Neural progenitor cell (in vitro differentiated cells): ENCODE measurements around the gene STAMBP.

Experiments
- EZH2 ChIP-seq: fragments of 200-600 bp; sonication (generic); IDR thresholded peaks from 2 replicates; pipeline ENCODE4 v1.6.1; 2017; ENCODE audit warnings: antibody characterized with exemption, mild to moderate bottlenecking, moderate library complexity
- TF ChIP-seq, protein P1 (sequence below): fragments of 200-600 bp; sonication (generic); IDR thresholded peaks from 2 replicates; pipeline ENCODE4 v1.5.1; 2017; ENCODE audit warnings: antibody characterized with exemption, mild to moderate bottlenecking

GRCh38 chr2:73856214-73856613 lies 27.5 kb downstream of the STAMBP start:
- TF ChIP-seq, protein P1, sequence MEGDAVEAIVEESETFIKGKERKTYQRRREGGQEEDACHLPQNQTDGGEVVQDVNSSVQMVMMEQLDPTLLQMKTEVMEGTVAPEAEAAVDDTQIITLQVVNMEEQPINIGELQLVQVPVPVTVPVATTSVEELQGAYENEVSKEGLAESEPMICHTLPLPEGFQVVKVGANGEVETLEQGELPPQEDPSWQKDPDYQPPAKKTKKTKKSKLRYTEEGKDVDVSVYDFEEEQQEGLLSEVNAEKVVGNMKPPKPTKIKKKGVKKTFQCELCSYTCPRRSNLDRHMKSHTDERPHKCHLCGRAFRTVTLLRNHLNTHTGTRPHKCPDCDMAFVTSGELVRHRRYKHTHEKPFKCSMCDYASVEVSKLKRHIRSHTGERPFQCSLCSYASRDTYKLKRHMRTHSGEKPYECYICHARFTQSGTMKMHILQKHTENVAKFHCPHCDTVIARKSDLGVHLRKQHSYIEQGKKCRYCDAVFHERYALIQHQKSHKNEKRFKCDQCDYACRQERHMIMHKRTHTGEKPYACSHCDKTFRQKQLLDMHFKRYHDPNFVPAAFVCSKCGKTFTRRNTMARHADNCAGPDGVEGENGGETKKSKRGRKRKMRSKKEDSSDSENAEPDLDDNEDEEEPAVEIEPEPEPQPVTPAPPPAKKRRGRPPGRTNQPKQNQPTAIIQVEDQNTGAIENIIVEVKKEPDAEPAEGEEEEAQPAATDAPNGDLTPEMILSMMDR: no peak
- no peak for TF ChIP-seq EZH2
